ENCODE data around the gene ADAMTS17. TPM values are rescaled to one million over a fixed set of nuclear protein-coding genes. Genes with fewer than 3 reads are reported as not detected.

ADAMTS17 gene
- total RNA-seq, 2 experiments from 2014 or later, result 5.6 to 7.3 TPM

DNA sequence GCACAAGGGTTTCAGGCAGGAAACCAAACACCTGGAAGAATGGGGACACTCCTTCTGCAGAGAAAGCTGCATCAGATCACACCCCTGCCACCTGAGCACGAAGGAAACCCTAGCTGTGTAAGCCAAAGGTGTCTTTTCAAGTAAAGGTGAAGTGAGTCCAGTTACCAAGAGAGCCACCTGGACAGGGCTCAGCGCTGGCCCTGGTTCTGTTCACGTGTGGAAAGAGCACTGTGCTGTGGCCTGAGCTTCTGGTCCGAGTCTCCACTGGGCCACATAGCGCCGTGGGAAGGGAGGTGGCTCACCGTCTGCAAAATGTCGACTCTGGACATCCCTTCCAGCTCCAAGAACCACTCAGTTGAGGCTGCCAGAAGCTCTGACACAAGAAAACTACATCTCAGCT is 151.1 kb downstream of the ADAMTS17 start:
- POLR2A ChIA-PET, result no interaction called here
- H3K4me3 Mint-ChIP-seq, result no peak overlapping the region
- H3K27ac Mint-ChIP-seq, result no peak overlapping the region
- H3K36me3 Mint-ChIP-seq, result no peaks in the 10 kb centered on the region
- DNase-seq (no peak), ATAC-seq (ENCODE audit: low read depth) (no peak)
- no peaks in the 10 kb centered on the region for H3K9me3 Mint-ChIP-seq
- H3K4me1 Mint-ChIP-seq, result no peaks in the 10 kb centered on the region
- H3K27me3 Mint-ChIP-seq, result no peaks in the 10 kb centered on the region

GRCh38 chr15:100189849-100190248 is 151.9 kb downstream of the ADAMTS17 start:
- Mint-ChIP-seq H3K27ac (no peak overlapping the region), H3K27me3 (no peaks in the 10 kb centered on the region), H3K9me3 (no peaks in the 10 kb centered on the region), H3K4me1 (no peaks in the 10 kb centered on the region), H3K4me3 (no peak overlapping the region), H3K36me3 (no peaks in the 10 kb centered on the region)
- ATAC-seq (ENCODE audit: low read depth), result no peak
- no peak for DNase-seq
- POLR2A ChIA-PET, result no interaction called here

GRCh38 chr15:100189319-100189718 is 152.5 kb downstream of the ADAMTS17 start:
- Mint-ChIP-seq H3K36me3 (no peaks in the 10 kb centered on the region), H3K4me3 (no peak overlapping the region), H3K9me3 (no peaks in the 10 kb centered on the region), H3K4me1 (no peaks in the 10 kb centered on the region), H3K27ac (no peak overlapping the region), H3K27me3 (no peaks in the 10 kb centered on the region)
- ATAC-seq (ENCODE audit: low read depth) (no peak), DNase-seq (no peak)
- POLR2A ChIA-PET, result no interaction called here

DNA sequence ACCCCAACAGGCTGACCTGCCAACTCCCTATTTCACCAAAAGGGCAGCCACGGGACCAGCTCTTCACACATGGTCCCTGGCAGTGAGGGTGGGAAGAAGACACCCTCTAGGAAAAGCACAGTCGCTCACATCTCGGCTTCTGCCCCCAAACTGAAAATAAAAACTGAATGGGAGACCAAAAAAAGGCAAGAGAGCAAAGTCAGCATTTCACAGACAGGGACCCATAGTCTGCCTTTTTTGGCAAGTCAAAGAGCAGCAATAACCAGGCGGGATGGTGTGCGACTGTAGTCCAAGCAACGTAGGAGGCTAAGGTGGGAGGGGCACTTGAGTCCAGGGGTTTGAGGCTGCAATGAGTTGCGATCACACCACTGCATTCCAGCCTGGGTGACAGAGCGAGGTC is 154.1 kb downstream of the ADAMTS17 start:
- H3K9me3 Mint-ChIP-seq, result no peaks in the 10 kb centered on the region
- H3K4me1 Mint-ChIP-seq, result no peaks in the 10 kb centered on the region
- no peaks in the 10 kb centered on the region for H3K27me3 Mint-ChIP-seq
- POLR2A ChIA-PET, result no interaction called here
- H3K27ac Mint-ChIP-seq, result no peak overlapping the region
- ATAC-seq (ENCODE audit: low read depth) (no peak), DNase-seq (no peak)
- no peaks in the 10 kb centered on the region for H3K36me3 Mint-ChIP-seq
- no peak overlapping the region for H3K4me3 Mint-ChIP-seq

- POLR2A ChIA-PET, result no interaction called here
- DNase-seq, result no peak
- Mint-ChIP-seq H3K9me3 (no peaks in the 10 kb centered on the region), H3K4me1 (no peaks in the 10 kb centered on the region), H3K36me3 (no peaks in the 10 kb centered on the region), H3K27me3 (no peaks in the 10 kb centered on the region), H3K4me3 (no peak overlapping the region), H3K27ac (no peak overlapping the region)
- no peak for ATAC-seq (ENCODE audit: low read depth)
Observed at GRCh38 chr15:100186960-100187359, 154.8 kb downstream of the ADAMTS17 start.

- no peak for DNase-seq
- Mint-ChIP-seq H3K9me3 (no peaks in the 10 kb centered on the region), H3K4me3 (no peak overlapping the region), H3K27ac (no peak overlapping the region), H3K4me1 (no peaks in the 10 kb centered on the region), H3K27me3 (no peaks in the 10 kb centered on the region), H3K36me3 (no peaks in the 10 kb centered on the region)
- ATAC-seq (ENCODE audit: low read depth), result no peak
- POLR2A ChIA-PET, result no interaction called here
Observed at GRCh38 chr15:100186366-100186765, 155.4 kb downstream of the ADAMTS17 start.

GRCh38 chr15:100183921-100184495 is 157.8 kb downstream of the ADAMTS17 start:
- Mint-ChIP-seq H3K9me3 (peaks cover 1% of the 10 kb centered on the region), H3K36me3 (no peaks in the 10 kb centered on the region), H3K27ac (no peak overlapping the region), H3K27me3 (peaks cover 5% of the 10 kb centered on the region), H3K4me3 (no peak overlapping the region), H3K4me1 (no peaks in the 10 kb centered on the region)
- DNase-seq (no peak), ATAC-seq (ENCODE audit: low read depth) (no peak)
- POLR2A ChIA-PET, result no interaction called here

GRCh38 chr15:100180921-100181320 is 160.9 kb downstream of the ADAMTS17 start:
- POLR2A ChIA-PET, result no interaction called here
- H3K36me3 Mint-ChIP-seq, result peaks cover 2% of the 10 kb centered on the region
- ATAC-seq (ENCODE audit: low read depth) (no peak), DNase-seq (no peak)
- H3K4me1 Mint-ChIP-seq, result no peaks in the 10 kb centered on the region
- H3K9me3 Mint-ChIP-seq, result peaks cover 7% of the 10 kb centered on the region
- H3K27me3 Mint-ChIP-seq, result peaks cover 12% of the 10 kb centered on the region
- H3K27ac Mint-ChIP-seq, result no peak overlapping the region
- no peak overlapping the region for H3K4me3 Mint-ChIP-seq

GRCh38 chr15:100175406-100176114 is 166.2 kb downstream of the ADAMTS17 start:
- Mint-ChIP-seq H3K27ac (no peak overlapping the region), H3K4me3 (no peak overlapping the region), H3K4me1 (peaks cover under 1% of the 10 kb centered on the region), H3K36me3 (peaks cover 4% of the 10 kb centered on the region), H3K27me3 (peaks cover 12% of the 10 kb centered on the region), H3K9me3 (peaks cover 14% of the 10 kb centered on the region)
- ATAC-seq (ENCODE audit: low read depth) (no peak), DNase-seq (no peak)
- POLR2A ChIA-PET, result no interaction called here

- ATAC-seq (ENCODE audit: low read depth) (no peak), DNase-seq (no peak)
- Mint-ChIP-seq H3K27ac (no peak overlapping the region), H3K9me3 (peaks cover 14% of the 10 kb centered on the region), H3K4me1 (peaks cover 6% of the 10 kb centered on the region), H3K4me3 (no peak overlapping the region), H3K36me3 (peaks cover 4% of the 10 kb centered on the region), H3K27me3 (peaks cover 10% of the 10 kb centered on the region)
- POLR2A ChIA-PET, result no interaction called here
Observed at GRCh38 chr15:100174904-100175275, 166.9 kb downstream of the ADAMTS17 start.

- H3K36me3 Mint-ChIP-seq, result peaks cover 4% of the 10 kb centered on the region
- DNase-seq (no peak), ATAC-seq (ENCODE audit: low read depth) (no peak)
- peaks cover 7% of the 10 kb centered on the region for H3K27me3 Mint-ChIP-seq
- H3K4me3 Mint-ChIP-seq, result no peak overlapping the region
- POLR2A ChIA-PET, result no interaction called here
- H3K4me1 Mint-ChIP-seq, result peaks cover 6% of the 10 kb centered on the region
- peaks cover 13% of the 10 kb centered on the region for H3K9me3 Mint-ChIP-seq
- no peak overlapping the region for H3K27ac Mint-ChIP-seq
Observed at GRCh38 chr15:100174159-100174903, 167.4 kb downstream of the ADAMTS17 start.

DNA sequence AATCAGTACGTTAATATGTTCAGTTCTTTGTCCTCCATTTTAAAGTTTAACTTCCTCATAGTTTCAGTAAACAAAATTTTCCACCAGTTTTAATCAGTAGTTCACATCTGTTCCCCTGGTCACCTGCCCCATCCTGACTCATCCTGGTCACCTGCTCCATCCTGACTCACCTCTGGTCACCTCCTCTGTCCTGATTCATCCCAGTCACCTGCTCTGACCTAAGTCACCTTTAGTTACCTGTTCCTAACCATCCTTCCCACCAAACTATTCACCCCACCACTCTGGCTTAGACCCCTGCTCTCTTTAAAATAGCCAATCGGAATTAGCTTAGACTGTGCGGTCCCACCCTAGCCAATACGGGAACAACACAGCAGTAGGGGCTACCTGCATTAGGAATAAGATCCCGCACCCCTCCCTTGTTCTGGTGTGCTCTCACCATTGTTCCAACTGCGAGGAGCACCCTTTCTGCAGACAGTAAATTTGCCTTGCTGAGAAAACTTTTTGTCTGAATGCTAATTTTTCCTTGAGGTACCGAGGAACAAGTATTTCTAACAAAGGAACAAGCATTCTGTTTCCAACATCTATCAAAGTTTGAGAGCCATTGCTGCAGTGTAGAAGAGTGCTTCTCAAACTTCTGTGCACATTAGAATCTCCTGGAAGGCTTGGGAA is 169.3 kb downstream of the ADAMTS17 start:
- peaks cover 6% of the 10 kb centered on the region for H3K4me1 Mint-ChIP-seq
- POLR2A ChIA-PET, result no interaction called here

GRCh38 chr15:100171411-100171810 is 170.4 kb downstream of the ADAMTS17 start:
- H3K4me3 Mint-ChIP-seq, result no peak overlapping the region
- peaks cover 6% of the 10 kb centered on the region for H3K4me1 Mint-ChIP-seq
- ATAC-seq (ENCODE audit: low read depth), result no peak
- no peak overlapping the region for H3K27ac Mint-ChIP-seq
- peaks cover 9% of the 10 kb centered on the region for H3K9me3 Mint-ChIP-seq
- DNase-seq, result no peak
- no peaks in the 10 kb centered on the region for H3K27me3 Mint-ChIP-seq
- peaks cover 3% of the 10 kb centered on the region for H3K36me3 Mint-ChIP-seq
- POLR2A ChIA-PET, result no interaction called here

More for the DNA sequence above, 169.3 kb downstream of the ADAMTS17 start:
- no peak for ATAC-seq (ENCODE audit: low read depth)
- DNase-seq, result no peak
- H3K9me3 Mint-ChIP-seq, result peaks cover 13% of the 10 kb centered on the region
- no peak overlapping the region for H3K27ac Mint-ChIP-seq
- peaks cover 4% of the 10 kb centered on the region for H3K27me3 Mint-ChIP-seq
- H3K4me3 Mint-ChIP-seq, result no peak overlapping the region
- peaks cover 4% of the 10 kb centered on the region for H3K36me3 Mint-ChIP-seq
